Measurements from ENCODE around the gene PSMB3.

PSMB3 gene

GRCh38 chr17:38719289-38719942 lies 33.1 kb upstream of the PSMB3 start:
- no peak for TF ChIP-seq REST (IDR thresholded peaks at IDR 0.05; ENCODE audit: insufficient read depth in 1 of 2, low read depth in 2 of 2, low read length in 2 of 2)
- TF ChIP-seq SIN3A (IDR thresholded peaks at IDR 0.05; ENCODE audit: borderline replicate concordance, insufficient read depth, low read length), result no peak

- TF ChIP-seq POLR2AphosphoS5 (IDR thresholded peaks at IDR 0.05; ENCODE audit: low read depth, low read length) (no peak), FOXP2 (optimal IDR thresholded peaks at IDR 0.05; ENCODE audit: borderline replicate concordance, extremely low read depth, extremely low read length, insufficient read depth) (no peak), REST (IDR thresholded peaks at IDR 0.05; ENCODE audit: insufficient read depth in 1 of 2, low read depth in 2 of 2, low read length in 2 of 2) (no peak), SIN3A (IDR thresholded peaks at IDR 0.05; ENCODE audit: borderline replicate concordance, insufficient read depth, low read length) (no peak), TAF1 (IDR thresholded peaks at IDR 0.05; ENCODE audit: borderline replicate concordance, insufficient read depth, low read length) (no peak)
Observed at GRCh38 chr17:38719943-38720641, 32.4 kb upstream of the PSMB3 start.

GRCh38 chr17:38720941-38721340 lies 31.6 kb upstream of the PSMB3 start:
- TF ChIP-seq SIN3A (IDR thresholded peaks at IDR 0.05; ENCODE audit: borderline replicate concordance, insufficient read depth, low read length) (no peak), REST (IDR thresholded peaks at IDR 0.05; ENCODE audit: insufficient read depth in 1 of 2, low read depth in 2 of 2, low read length in 2 of 2) (no peak), TAF1 (IDR thresholded peaks at IDR 0.05; ENCODE audit: borderline replicate concordance, insufficient read depth, low read length) (no peak), POLR2AphosphoS5 (IDR thresholded peaks at IDR 0.05; ENCODE audit: low read depth, low read length) (no peak), FOXP2 (optimal IDR thresholded peaks at IDR 0.05; ENCODE audit: borderline replicate concordance, extremely low read depth, extremely low read length, insufficient read depth) (no peak)

GRCh38 chr17:38721802-38722201 lies 30.7 kb upstream of the PSMB3 start:
- TF ChIP-seq FOXP2 (optimal IDR thresholded peaks at IDR 0.05; ENCODE audit: borderline replicate concordance, extremely low read depth, extremely low read length, insufficient read depth), result no peak
- TF ChIP-seq POLR2AphosphoS5 (IDR thresholded peaks at IDR 0.05; ENCODE audit: low read depth, low read length), result no peak
- TF ChIP-seq SIN3A (IDR thresholded peaks at IDR 0.05; ENCODE audit: borderline replicate concordance, insufficient read depth, low read length), result no peak
- no peak for TF ChIP-seq REST (IDR thresholded peaks at IDR 0.05; ENCODE audit: insufficient read depth in 1 of 2, low read depth in 2 of 2, low read length in 2 of 2)
- TF ChIP-seq TAF1 (IDR thresholded peaks at IDR 0.05; ENCODE audit: borderline replicate concordance, insufficient read depth, low read length), result no peak

Measured in PFSK-1 (cell line).